ENCODE measurements around the gene SWAP70.

The SWAP70 gene

GRCh38 chr11:9672288-9672916 lies 8.5 kb downstream of the SWAP70 start:
- Histone ChIP-seq H2AFZ (ENCODE audit: low read length) (no peak overlapping the region), H3K4me3 (ENCODE audit: low read length, poor library complexity, severe bottlenecking) (no peak overlapping the region), H4K20me1 (ENCODE audit: insufficient read depth, low read length, poor library complexity, severe bottlenecking) (no peaks in the 10 kb centered on the region), H3F3A (ENCODE audit: low read depth) (no peaks in the 10 kb centered on the region), H3K27me3 (ENCODE audit: insufficient read depth, low read length, poor library complexity, severe bottlenecking) (no peaks in the 10 kb centered on the region), H3K9ac (ENCODE audit: low read depth, low read length, poor library complexity, severe bottlenecking) (no peak overlapping the region), H3K9me2 (replicated peaks; ENCODE audit: low read depth, low read length) (no peaks in the 10 kb centered on the region), H3K4me2 (ENCODE audit: low read depth, low read length, poor library complexity, severe bottlenecking) (no peak overlapping the region), H3K79me2 (ENCODE audit: insufficient read depth, low read length) (peaks cover 8% of the 10 kb centered on the region; the same call in 1 of the 2 replicates), H3K4me1 (ENCODE audit: insufficient read depth, low read length, poor library complexity, severe bottlenecking) (peaks cover 13% of the 10 kb centered on the region), H3K9me3 (ENCODE audit: insufficient read depth, low read depth, low read length) (no peaks in the 10 kb centered on the region), H3K36me3 (ENCODE audit: insufficient read depth, low read length) (no peaks in the 10 kb centered on the region)
- no peak for TF ChIP-seq CTCF (conservative IDR thresholded peaks at IDR 0.05; ENCODE audit: low read length)
- no peak for TF ChIP-seq EZH2phosphoT487 (IDR thresholded peaks at IDR 0.05; ENCODE audit: borderline replicate concordance)

- no peaks in the 10 kb centered on the region for H3K36me3 ChIP-seq (ENCODE audit: insufficient read depth, low read length)
- peaks cover 18% of the 10 kb centered on the region for H3K4me1 ChIP-seq (ENCODE audit: insufficient read depth, low read length, poor library complexity, severe bottlenecking)
- H3K4me3 ChIP-seq (ENCODE audit: low read length, poor library complexity, severe bottlenecking): no peak overlapping the region
- no peak overlapping the region for H3K4me2 ChIP-seq (ENCODE audit: low read depth, low read length, poor library complexity, severe bottlenecking)
- no peaks in the 10 kb centered on the region for H3K9me2 ChIP-seq (replicated peaks; ENCODE audit: low read depth, low read length)
- H3K79me2 ChIP-seq (ENCODE audit: insufficient read depth, low read length): 0 out of 2 replicates have a peak, but pooled peaks cover 6% of the 10 kb centered on the region
- no peaks in the 10 kb centered on the region for H3K27me3 ChIP-seq (ENCODE audit: insufficient read depth, low read length, poor library complexity, severe bottlenecking)
- no peaks in the 10 kb centered on the region for H3F3A ChIP-seq (ENCODE audit: low read depth)
- H4K20me1 ChIP-seq (ENCODE audit: insufficient read depth, low read length, poor library complexity, severe bottlenecking): no peaks in the 10 kb centered on the region
- H3K9me3 ChIP-seq (ENCODE audit: insufficient read depth, low read depth, low read length): no peaks in the 10 kb centered on the region
- no peak overlapping the region for H2AFZ ChIP-seq (ENCODE audit: low read length)
- H3K9ac ChIP-seq (ENCODE audit: low read depth, low read length, poor library complexity, severe bottlenecking): no peak overlapping the region
- no peak for TF ChIP-seq CTCF (conservative IDR thresholded peaks at IDR 0.05; ENCODE audit: low read length)
Measured at GRCh38 chr11:9672918-9673317, 9.0 kb downstream of the SWAP70 start.

GRCh38 chr11:9675691-9676090 lies 11.8 kb downstream of the SWAP70 start:
- H3K27me3 ChIP-seq (ENCODE audit: insufficient read depth, low read length, poor library complexity, severe bottlenecking): no peaks in the 10 kb centered on the region
- no peaks in the 10 kb centered on the region for H3F3A ChIP-seq (ENCODE audit: low read depth)
- no peaks in the 10 kb centered on the region for H3K9me2 ChIP-seq (replicated peaks; ENCODE audit: low read depth, low read length)
- no peaks in the 10 kb centered on the region for H3K9me3 ChIP-seq (ENCODE audit: insufficient read depth, low read depth, low read length)
- TF ChIP-seq CTCF (conservative IDR thresholded peaks at IDR 0.05; ENCODE audit: low read length): no peak
- TF ChIP-seq EZH2phosphoT487 (IDR thresholded peaks at IDR 0.05; ENCODE audit: borderline replicate concordance): no peak
- H3K36me3 ChIP-seq (ENCODE audit: insufficient read depth, low read length): no peaks in the 10 kb centered on the region
- H2AFZ ChIP-seq (ENCODE audit: low read length): no peak overlapping the region
- peaks cover 9% of the 10 kb centered on the region for H3K4me1 ChIP-seq (ENCODE audit: insufficient read depth, low read length, poor library complexity, severe bottlenecking)
- no peak overlapping the region for H3K4me3 ChIP-seq (ENCODE audit: low read length, poor library complexity, severe bottlenecking)
- H3K79me2 ChIP-seq (ENCODE audit: insufficient read depth, low read length): peaks cover 13% of the 10 kb centered on the region; the same call in 1 of the 2 replicates
- no peaks in the 10 kb centered on the region for H4K20me1 ChIP-seq (ENCODE audit: insufficient read depth, low read length, poor library complexity, severe bottlenecking)
- H3K4me2 ChIP-seq (ENCODE audit: low read depth, low read length, poor library complexity, severe bottlenecking): no peak overlapping the region
- no peak overlapping the region for H3K9ac ChIP-seq (ENCODE audit: low read depth, low read length, poor library complexity, severe bottlenecking)
